Left ventricle myocardium inferior (tissue), 1 donor: ENCODE measurements around the gene MRPL49. TPM values are rescaled to one million over a fixed set of nuclear protein-coding genes. Genes with fewer than 3 reads are reported as not detected.

ENCODE experiments used
- DNase-seq: peaks from one replicate; pipeline ENCODE4 v3.0.0-alpha.2; 2020
- H3K27ac ChIP-seq: fragments of 200-600 bp; replicated peaks from 2 replicates; pipeline ENCODE4 v1.8.0; 2021
- H3K27me3 ChIP-seq: fragments of 200-600 bp; 2 replicates; pipeline ENCODE4 v1.8.0; 2021; ENCODE audit warnings: low read depth
- H3K36me3 ChIP-seq: fragments of 200-600 bp; 2 replicates; pipeline ENCODE4 v1.8.0; 2021
- H3K4me1 ChIP-seq: fragments of 200-600 bp; 2 replicates; pipeline ENCODE4 v1.8.0; 2021
- H3K4me3 ChIP-seq: fragments of 200-600 bp; 2 replicates; pipeline ENCODE4 v1.8.0; 2021; ENCODE audit warnings: mild to moderate bottlenecking, moderate library complexity
- H3K9me3 ChIP-seq: fragments of 200-600 bp; replicated peaks from 2 replicates; pipeline ENCODE4 v1.8.0; 2021
- intact Hi-C: fragments of 100-400 bp; cut with micrococcal nuclease; formaldehyde crosslinking; loops from one replicate; pipeline ENCODE4 v1.11.0; 2022
- long read RNA-seq: library from polyadenylated mRNA; unstranded; transcript quantifications from one replicate; pipeline ENCODE4 v2.0.0, GENCODE V29; 2021
- total RNA-seq: library from RNA; stranded (reverse); fragmentation: NEBNext Ultra II Directional; extraction: Animal tissue kit (Norgen Biotek cat#: 25700); gene quantifications from one replicate; pipeline ENCODE4 v1.2.1, GENCODE V29; 2021
- TF ChIP-seq, protein P1 (sequence below): fragments of 200-600 bp; IDR thresholded peaks from 2 replicates; pipeline ENCODE4 v1.8.0; 2021; ENCODE audit warnings: antibody characterized with exemption, mild to moderate bottlenecking, borderline replicate concordance
- donor health status: DM: no; HTN: yes; CAD: no; lungs with severe emphysema.

MRPL49 gene
- 32.1 TPM for total RNA-seq
- long read RNA-seq, transcript MRPL49-201 (4 exons, 2,019 nt), result major isoform, 86 of 100 reads
- long read RNA-seq, partial matches to known transcripts, result 11 of 100 reads
- long read RNA-seq, other reads (novel, unspliced or antisense), result 1 of 100 reads

DNA sequence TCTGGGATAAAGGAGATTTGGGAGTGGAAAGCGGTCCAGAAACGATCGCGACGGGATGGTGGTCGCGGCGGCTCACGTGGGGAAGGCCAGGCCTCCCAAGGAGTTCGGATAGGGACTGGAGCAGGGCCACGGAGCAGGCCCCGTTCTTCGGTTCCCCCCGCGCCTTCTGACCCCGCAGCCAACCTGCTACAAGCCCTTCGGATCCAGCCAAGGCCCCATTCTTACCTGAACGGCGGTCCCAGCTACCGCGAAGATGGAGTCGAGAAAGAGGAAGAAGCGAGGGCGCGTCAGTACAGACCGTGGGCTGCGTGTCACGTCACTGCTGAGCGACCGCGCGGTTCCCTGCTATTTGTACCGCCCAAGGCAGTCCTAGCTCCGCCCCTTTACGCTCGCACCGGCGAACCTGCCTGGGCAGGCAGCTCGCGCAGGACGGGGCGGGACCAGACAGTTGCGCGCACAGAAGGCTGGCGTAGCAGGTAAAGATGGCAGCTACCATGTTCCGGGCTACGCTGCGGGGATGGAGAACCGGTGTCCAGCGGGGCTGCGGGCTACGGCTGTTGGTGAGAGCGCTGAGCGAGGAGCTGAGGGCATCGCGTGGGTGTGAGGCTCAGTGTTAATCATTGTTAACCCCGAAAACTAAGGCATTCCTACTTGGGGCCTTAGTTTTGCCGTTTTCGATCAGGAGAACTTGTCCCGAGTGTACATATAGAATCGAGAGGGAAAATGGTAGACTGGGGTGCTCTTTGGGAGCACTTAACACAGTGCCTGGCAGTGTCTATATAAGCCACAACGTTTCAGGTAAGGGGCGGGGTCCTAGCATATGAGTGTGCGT lies at the start of gene MRPL49, which contains the start of gene FAU:
Gene MRPL49 (plus strand): TSS at position 457 of the 832 bp plus-strand sequence. CDS start 26 bp downstream, at position 483.
Gene FAU (minus strand): TSS at position 270 of the 832 bp plus-strand sequence. CDS start 321 bp downstream, outside the sequence.
- intact Hi-C loops, result no loop called here
- Histone ChIP-seq H3K27ac (peak within 1 kb of the TSS; percentile 92), H3K9me3 (no peaks in the 10 kb centered on the region), H3K4me3 (peak within 1 kb of the TSS; percentile 92), H3K27me3 (no peaks in the 10 kb centered on the region), H3K36me3 (peaks cover 65% of the 10 kb centered on the region), H3K4me1 (peaks cover 48% of the 10 kb centered on the region)
- TF ChIP-seq, protein P1, sequence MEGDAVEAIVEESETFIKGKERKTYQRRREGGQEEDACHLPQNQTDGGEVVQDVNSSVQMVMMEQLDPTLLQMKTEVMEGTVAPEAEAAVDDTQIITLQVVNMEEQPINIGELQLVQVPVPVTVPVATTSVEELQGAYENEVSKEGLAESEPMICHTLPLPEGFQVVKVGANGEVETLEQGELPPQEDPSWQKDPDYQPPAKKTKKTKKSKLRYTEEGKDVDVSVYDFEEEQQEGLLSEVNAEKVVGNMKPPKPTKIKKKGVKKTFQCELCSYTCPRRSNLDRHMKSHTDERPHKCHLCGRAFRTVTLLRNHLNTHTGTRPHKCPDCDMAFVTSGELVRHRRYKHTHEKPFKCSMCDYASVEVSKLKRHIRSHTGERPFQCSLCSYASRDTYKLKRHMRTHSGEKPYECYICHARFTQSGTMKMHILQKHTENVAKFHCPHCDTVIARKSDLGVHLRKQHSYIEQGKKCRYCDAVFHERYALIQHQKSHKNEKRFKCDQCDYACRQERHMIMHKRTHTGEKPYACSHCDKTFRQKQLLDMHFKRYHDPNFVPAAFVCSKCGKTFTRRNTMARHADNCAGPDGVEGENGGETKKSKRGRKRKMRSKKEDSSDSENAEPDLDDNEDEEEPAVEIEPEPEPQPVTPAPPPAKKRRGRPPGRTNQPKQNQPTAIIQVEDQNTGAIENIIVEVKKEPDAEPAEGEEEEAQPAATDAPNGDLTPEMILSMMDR, result no peak
- DNase-seq, result peak; percentile 98

DNA sequence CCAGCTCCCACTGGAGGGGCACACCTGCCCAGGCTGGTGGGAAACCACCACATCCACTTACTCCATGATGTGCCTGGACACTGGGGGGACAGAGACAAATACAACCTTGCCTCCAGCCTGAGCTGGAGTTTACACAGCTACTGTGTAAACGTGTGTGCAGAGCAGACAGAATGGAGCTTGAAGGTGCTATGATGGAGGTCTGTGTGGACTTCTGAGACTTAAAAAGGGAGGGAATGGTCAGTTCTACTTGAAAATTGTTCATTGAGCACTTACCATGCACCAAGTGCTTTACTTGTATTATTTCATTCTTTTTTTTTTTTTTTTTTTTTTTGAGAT lies 49.5 kb upstream of the MRPL49 start:
- intact Hi-C loops, result no loop called here
- TF ChIP-seq, protein P1, result no peak
- no peaks in the 10 kb centered on the region for H3K36me3 ChIP-seq
- H3K27ac ChIP-seq, result no peak overlapping the region
- DNase-seq, result no peak
- H3K27me3 ChIP-seq, result no peaks in the 10 kb centered on the region
- H3K4me1 ChIP-seq, result no peaks in the 10 kb centered on the region
- H3K9me3 ChIP-seq, result no peaks in the 10 kb centered on the region
- no peak overlapping the region for H3K4me3 ChIP-seq

DNA sequence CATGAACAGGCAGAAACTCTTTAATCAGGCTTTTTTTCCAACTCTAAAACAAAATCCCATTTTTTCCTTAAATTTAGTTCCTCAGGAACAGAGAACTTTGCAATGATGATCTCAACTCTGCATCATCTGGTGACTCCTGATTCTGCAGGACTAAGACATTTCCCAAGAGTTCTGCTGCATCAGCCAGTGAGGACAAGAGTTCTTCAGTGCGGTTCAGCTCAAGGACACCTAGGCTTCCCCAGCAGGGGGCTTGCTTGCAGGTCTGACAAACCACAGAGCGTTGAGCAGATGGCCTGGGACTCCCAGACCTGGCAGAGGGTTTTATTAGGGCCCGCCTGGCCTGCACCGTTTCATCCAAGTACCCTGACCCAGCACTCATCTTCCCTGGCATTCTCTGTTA lies 44.7 kb upstream of the MRPL49 start:
- Histone ChIP-seq H3K27me3 (no peaks in the 10 kb centered on the region), H3K9me3 (no peaks in the 10 kb centered on the region), H3K27ac (no peak overlapping the region), H3K36me3 (no peaks in the 10 kb centered on the region), H3K4me3 (no peak overlapping the region), H3K4me1 (no peaks in the 10 kb centered on the region)
- TF ChIP-seq, protein P1, result no peak
- DNase-seq, result no peak
- intact Hi-C loops, result no loop called here

DNA sequence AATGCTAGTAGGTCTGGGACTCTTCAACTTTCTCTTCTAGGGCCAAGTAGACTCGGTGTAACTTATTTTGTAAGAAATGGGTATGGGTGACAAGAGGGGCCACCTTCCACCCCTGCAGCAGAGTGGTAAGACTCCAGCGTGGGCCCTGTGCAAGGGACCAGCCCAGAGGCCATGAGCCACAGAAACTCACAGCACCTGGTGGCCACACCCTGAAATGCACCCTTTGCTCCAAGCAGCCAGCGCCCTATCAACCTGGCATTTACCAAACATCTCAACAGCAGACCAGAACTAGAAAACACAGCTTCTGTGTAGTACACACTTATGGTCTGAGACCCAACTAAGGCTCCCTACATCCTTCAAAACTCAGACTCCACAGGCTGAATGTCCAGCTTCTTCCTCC lies 44.0 kb upstream of the MRPL49 start:
- intact Hi-C loops, result no loop called here
- no peak for DNase-seq

DNA sequence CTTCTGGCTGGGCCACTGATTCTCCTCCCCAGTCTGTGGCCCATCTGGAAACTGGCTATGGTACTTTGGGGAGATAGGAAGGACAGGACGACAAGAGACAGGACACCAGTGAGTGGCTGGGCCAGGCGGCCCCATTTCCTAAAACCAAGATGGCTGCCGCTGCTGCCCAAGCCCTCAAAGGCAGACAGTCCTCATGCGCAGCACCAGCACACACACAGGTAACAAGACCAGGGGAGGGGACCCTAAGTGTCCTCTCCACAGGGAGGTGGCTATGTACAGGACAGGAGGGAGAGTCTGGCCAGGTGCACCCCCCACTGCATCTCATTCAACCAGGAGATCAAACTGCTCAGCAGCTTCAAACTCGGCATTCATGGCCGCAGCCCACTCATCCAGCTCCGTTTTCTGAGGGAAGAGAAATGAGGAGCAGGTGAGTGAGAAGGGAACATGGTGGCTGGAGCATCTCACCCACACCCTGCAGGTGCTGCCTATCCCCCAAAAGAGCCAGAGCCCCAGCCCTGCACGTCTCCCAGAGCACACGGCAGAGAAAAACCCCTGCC lies 43.3 kb upstream of the MRPL49 start:
- TF ChIP-seq, protein P1, result no peak
- Histone ChIP-seq H3K4me3 (no peak overlapping the region), H3K27me3 (no peaks in the 10 kb centered on the region), H3K9me3 (no peaks in the 10 kb centered on the region), H3K4me1 (peaks cover 8% of the 10 kb centered on the region), H3K36me3 (no peaks in the 10 kb centered on the region), H3K27ac (no peak overlapping the region)
- intact Hi-C loops, result no loop called here
- DNase-seq, result no peak

More for the DNA sequence above, 44.0 kb upstream of the MRPL49 start:
- Histone ChIP-seq H3K36me3 (no peaks in the 10 kb centered on the region), H3K27ac (no peak overlapping the region), H3K9me3 (no peaks in the 10 kb centered on the region), H3K4me1 (peaks cover 1% of the 10 kb centered on the region), H3K4me3 (no peak overlapping the region), H3K27me3 (no peaks in the 10 kb centered on the region)
- TF ChIP-seq, protein P1, result peak; percentile 66
